K562 (cell line): ENCODE measurements around the gene TMEM127.

ENCODE experiments used
- CBX2 ChIP-seq: fragments of 200-600 bp; sonication (generic); IDR thresholded peaks from one replicate; pipeline ENCODE4 v1.6.1; 2012; ENCODE audit warnings: mild to moderate bottlenecking, low read length, inconsistent platforms; ENCODE audit not compliant: insufficient read depth, poor library complexity, severe bottlenecking
- CTCF ChIP-seq, 3 experiments: IDR thresholded peaks in 2 of 3; conservative IDR thresholded peaks in 1 of 3; 2 replicates each; pipeline ENCODE4 v1.5.1; 2011 to 2012; ENCODE audit warnings: low read length in 3 of 3, mild to moderate bottlenecking in 3 of 3, control low read depth in 2 of 3, improper control_type of control experiment in 1 of 3, inconsistent platforms in 1 of 3, low read depth in 1 of 3, mixed read lengths in 1 of 3, moderate library complexity in 1 of 3; ENCODE audit not compliant: insufficient read depth in 2 of 3
- FOXK1 ChIP-seq: sonication (generic); formaldehyde crosslinking; IDR thresholded peaks from 2 replicates; pipeline ENCODE4 v1.8.0; 2022; ENCODE audit warnings: missing genetic modification reagents, mild to moderate bottlenecking, borderline replicate concordance
- HCFC1 ChIP-seq: IDR thresholded peaks from 2 replicates; pipeline ENCODE4 v1.6.1; 2012; ENCODE audit warnings: low read depth, low read length, improper control_type of control experiment
- SETDB1 ChIP-seq: IDR thresholded peaks from one replicate; pipeline ENCODE4 v1.6.1; 2012; ENCODE audit warnings: low read length, control low read depth, inconsistent platforms
- ZNF764 ChIP-seq: fragments of 250-450 bp; sonication (Bioruptor Pico); IDR thresholded peaks from 2 replicates; pipeline ENCODE4 v1.4.0; 2020; ENCODE audit warnings: low read depth, mild to moderate bottlenecking, moderate library complexity

GRCh38 chr2:96262306-96262705 is 3.5 kb downstream of the TMEM127 start:
- TF ChIP-seq ZNF764 (CRISPR knock-in tag) (no peak), FOXK1 (CRISPR knock-in tag) (no peak), HCFC1 (no peak), CBX2 (no peak), CTCF (IDR thresholded peaks at IDR 0.05 in 2 of 3, conservative IDR thresholded peaks at IDR 0.05 in 1 of 3; ENCODE audit: insufficient read depth in 2 of 3, low read depth in 1 of 3, low read length in 3 of 3) (no peak), SETDB1 (no peak)
